A172 (cell line): ENCODE data around the gene NAA40. TPM values are rescaled to one million over a fixed set of nuclear protein-coding genes. Genes with fewer than 3 reads are reported as not detected.

ENCODE experiments used
- DNase-seq: peaks from one replicate; pipeline ENCODE4 v3.0.0-alpha.2; 2015; ENCODE audit warnings: low spot score
- total RNA-seq: library from RNA; depleted of rRNA; stranded (reverse); fragments of >200 nt; shearing (Covaris generic); gene quantifications from 2 replicates; pipeline ENCODE4 v1.2.3, GENCODE V29; 2014

NAA40 gene
- total RNA-seq, 1 experiment from 2014 or later: 19.8 TPM

- peak; percentile 87 for DNase-seq
Observed at GRCh38 chr11:63986156-63986931, 47.5 kb downstream of the NAA40 start, which contains the start of gene OTUB1. Gene OTUB1 (plus strand): TSS chr11:63986438. CDS start chr11:63986457, 19 bp downstream.

- no peak for DNase-seq
Observed at GRCh38 chr11:63986932-63987513, 48.2 kb downstream of the NAA40 start.

- DNase-seq: no peak
Observed at GRCh38 chr11:63991558-63991957, 52.8 kb downstream of the NAA40 start.

GRCh38 chr11:63993100-63993499 is 54.3 kb downstream of the NAA40 start:
- DNase-seq: no peak

- no peak for DNase-seq
Observed at GRCh38 chr11:63993993-63994392, 55.2 kb downstream of the NAA40 start.

- no peak for DNase-seq
Observed at GRCh38 chr11:63996512-63996911, 57.7 kb downstream of the NAA40 start.

GRCh38 chr11:63997104-63997700 is 58.4 kb downstream of the NAA40 start:
- no peak for DNase-seq

- DNase-seq: no peak
Observed at GRCh38 chr11:63997801-63998337, 59.1 kb downstream of the NAA40 start.

GRCh38 chr11:63998558-63999348 is 60.0 kb downstream of the NAA40 start:
- no peak for DNase-seq

GRCh38 chr11:63999349-64000025 is 60.7 kb downstream of the NAA40 start:
- DNase-seq: no peak

- no peak for DNase-seq
Observed at GRCh38 chr11:64000026-64000739, 61.4 kb downstream of the NAA40 start.

- no peak for DNase-seq
Observed at GRCh38 chr11:64000740-64001483, 62.1 kb downstream of the NAA40 start.

GRCh38 chr11:64001484-64002420 is 63.0 kb downstream of the NAA40 start:
- no peak for DNase-seq

GRCh38 chr11:64003807-64004589 is 65.2 kb downstream of the NAA40 start:
- DNase-seq: no peak

GRCh38 chr11:64004590-64004984 is 65.8 kb downstream of the NAA40 start:
- DNase-seq: no peak

- no peak for DNase-seq
Observed at GRCh38 chr11:64005691-64006090, 66.9 kb downstream of the NAA40 start.

GRCh38 chr11:64006398-64006797 is 67.6 kb downstream of the NAA40 start:
- DNase-seq: no peak
